ENCODE data around the gene EIF5.

Gene EIF5

GRCh38 chr14:103328941-103329340 is 5.1 kb upstream of the EIF5 start:
- ChIA-PET CTCF (no interaction called here), POLR2A (interaction anchor here (1.5 kb wide), 1 partner anchor 11 kb away, joined by 3 read pairs; no protein-coding TSS in a partner anchor)
- Histone ChIP-seq H3K9me3 (ENCODE audit: control insufficient read depth, insufficient read depth, low read depth, low read length) (no peaks in the 10 kb centered on the region), H3K4me1 (ENCODE audit: control insufficient read depth, insufficient read depth, low read length) (no peaks in the 10 kb centered on the region), H3K4me3 (ENCODE audit: low read depth, low read length) (no peak overlapping the region), H3K27ac (ENCODE audit: extremely low read depth, low read depth, low read length) (no peak overlapping the region), H3K36me3 (ENCODE audit: control insufficient read depth in 2 of 2, insufficient read depth in 1 of 2, low read length in 2 of 2) (no peaks in the 10 kb centered on the region)
- TF ChIP-seq REPIN1 (tag by site-specific recombination; IDR thresholded peaks at IDR 0.05; ENCODE audit: low read depth) (no peak), ZNF404 (tag by site-specific recombination; IDR thresholded peaks at IDR 0.05) (no peak), ZSCAN4 (tag by site-specific recombination; IDR thresholded peaks at IDR 0.05) (no peak), CTCF (tag by site-specific recombination; IDR thresholded peaks at IDR 0.05) (no peak), ZNF518A (tag by site-specific recombination; conservative IDR thresholded peaks at IDR 0.05; ENCODE audit: low read depth) (no peak), KLF10 (tag by site-specific recombination; IDR thresholded peaks at IDR 0.05) (no peak), ZNF549 (tag by site-specific recombination; IDR thresholded peaks at IDR 0.05) (no peak), ZNF791 (tag by site-specific recombination; IDR thresholded peaks at IDR 0.05) (no peak), ZNF521 (tag by site-specific recombination; IDR thresholded peaks at IDR 0.05) (no peak), YY1 (tag by site-specific recombination; IDR thresholded peaks at IDR 0.05) (no peak)

GRCh38 chr14:103329401-103330347 is 4.4 kb upstream of the EIF5 start:
- H3K27ac ChIP-seq (ENCODE audit: extremely low read depth, low read depth, low read length), result no peak overlapping the region
- H3K9me3 ChIP-seq (ENCODE audit: control insufficient read depth, insufficient read depth, low read depth, low read length), result no peaks in the 10 kb centered on the region
- CTCF ChIA-PET, result interaction anchor here (0.6 to 0.7 kb wide), 3 partner anchors 15 to 713 kb away, joined by 3 to 5 read pairs (median 5); no protein-coding TSS in a partner anchor
- POLR2A ChIA-PET, result no interaction called here
- no peaks in the 10 kb centered on the region for H3K4me1 ChIP-seq (ENCODE audit: control insufficient read depth, insufficient read depth, low read length)
- H3K36me3 ChIP-seq (ENCODE audit: control insufficient read depth in 2 of 2, insufficient read depth in 1 of 2, low read length in 2 of 2), result no peaks in the 10 kb centered on the region
- H3K4me3 ChIP-seq (ENCODE audit: low read depth, low read length), result no peak overlapping the region
- TF ChIP-seq ZNF610 (tag by site-specific recombination; IDR thresholded peaks at IDR 0.05; ENCODE audit: borderline replicate concordance) (no peak), ZNF239 (tag by site-specific recombination; IDR thresholded peaks at IDR 0.05) (no peak), ZNF473 (tag by site-specific recombination; IDR thresholded peaks at IDR 0.05) (no peak), ZNF560 (tag by site-specific recombination; IDR thresholded peaks at IDR 0.05; ENCODE audit: borderline replicate concordance) (no peak), GLIS1 (tag by site-specific recombination; IDR thresholded peaks at IDR 0.05) (peak; percentile 46; the same call in 1 of the 2 replicates), ZNF837 (tag by site-specific recombination; IDR thresholded peaks at IDR 0.05) (no peak), ZNF785 (tag by site-specific recombination; IDR thresholded peaks at IDR 0.05) (no peak), ZNF26 (tag by site-specific recombination; IDR thresholded peaks at IDR 0.05) (no peak), ZNF529 (tag by site-specific recombination; IDR thresholded peaks at IDR 0.05; ENCODE audit: insufficient replicate concordance) (no peak), ZNF639 (tag by site-specific recombination; IDR thresholded peaks at IDR 0.05) (no peak), ZNF138 (tag by site-specific recombination; IDR thresholded peaks at IDR 0.05; ENCODE audit: borderline replicate concordance) (no peak), ZBTB20 (tag by site-specific recombination; IDR thresholded peaks at IDR 0.05) (no peak), HOXC10 (CRISPR knock-in tag; IDR thresholded peaks at IDR 0.05) (no peak)
